Liver (tissue), 9 donors: ENCODE measurements around the gene SPAG17. TPM values are rescaled to one million over a fixed set of nuclear protein-coding genes. Genes with fewer than 3 reads are reported as not detected.

Experiments
- DNase-seq: peaks from one replicate; pipeline ENCODE4 v3.0.0-alpha.2; 2017; ENCODE audit warnings: low spot score
- H3K27ac ChIP-seq, 2 donors: one replicate each; pipeline ENCODE4 v1.7.0; 2013; ENCODE audit warnings: inconsistent platforms in 2 of 2, low read length in 2 of 2, control low read depth in 1 of 2, low read depth in 1 of 2, mild to moderate bottlenecking in 1 of 2
- H3K27me3 ChIP-seq, 4 donors: one replicate each; pipeline versions ENCODE4 v1.6.1 to v1.7.0; 2013; ENCODE audit warnings: low read length in 3 of 4, inconsistent platforms in 1 of 4, mild to moderate bottlenecking in 1 of 4, moderate library complexity in 1 of 4; ENCODE audit not compliant: control insufficient read depth in 4 of 4, insufficient read depth in 4 of 4
- H3K36me3 ChIP-seq, 4 donors: one replicate each; pipeline versions ENCODE4 v1.6.1 to v1.7.0; 2013; ENCODE audit warnings: low read length in 3 of 4, mild to moderate bottlenecking in 3 of 4, low read depth in 1 of 4, moderate library complexity in 1 of 4; ENCODE audit not compliant: control insufficient read depth in 4 of 4, insufficient read depth in 3 of 4
- H3K4me1 ChIP-seq, 4 donors: one replicate each; pipeline versions ENCODE4 v1.6.1 to v1.7.0; 2013; ENCODE audit warnings: low read length in 3 of 4, mild to moderate bottlenecking in 3 of 4, moderate library complexity in 1 of 4; ENCODE audit not compliant: control insufficient read depth in 4 of 4, insufficient read depth in 4 of 4
- H3K4me3 ChIP-seq, 3 donors: one replicate each; pipeline versions ENCODE4 v1.6.1 to v1.7.0; 2013; ENCODE audit warnings: low read length in 3 of 3, control low read depth in 1 of 3, low read depth in 1 of 3, mild to moderate bottlenecking in 1 of 3
- H3K9ac ChIP-seq, 2 donors: one replicate each; pipeline ENCODE4 v1.7.0; 2013; ENCODE audit warnings: low read length in 2 of 2, mild to moderate bottlenecking in 2 of 2, moderate library complexity in 2 of 2, control low read depth in 1 of 2, low read depth in 1 of 2
- H3K9me3 ChIP-seq, 4 donors: one replicate each; pipeline versions ENCODE4 v1.6.1 to v1.7.0; 2013; ENCODE audit warnings: low read length in 3 of 4; ENCODE audit not compliant: control insufficient read depth in 4 of 4
- ATF3 ChIP-seq: IDR thresholded peaks from 2 replicates; pipeline ENCODE4 v1.6.1; 2016; ENCODE audit warnings: antibody characterized with exemption
- CTCF ChIP-seq: fragments of 150-350 bp; IDR thresholded peaks from 2 replicates; pipeline ENCODE4 v1.5.1; 2017; ENCODE audit warnings: improper control_type of control experiment, low read depth, low read length; ENCODE audit not compliant: missing input control
- EGR1 ChIP-seq, 2 donors: IDR thresholded peaks; 2 replicates each; pipeline ENCODE4 v1.6.1; 2016 to 2018; ENCODE audit warnings: antibody characterized with exemption in 2 of 2, low read depth in 2 of 2
- FOXA1 ChIP-seq: IDR thresholded peaks from 2 replicates; pipeline ENCODE4 v1.6.1; 2016; ENCODE audit warnings: antibody characterized with exemption
- FOXA2 ChIP-seq: IDR thresholded peaks from 2 replicates; pipeline ENCODE4 v1.6.1; 2016; ENCODE audit warnings: antibody characterized with exemption
- GABPA ChIP-seq, 2 donors: IDR thresholded peaks in 1 of 2; conservative IDR thresholded peaks in 1 of 2; 2 replicates each; pipeline ENCODE4 v1.6.1; 2016; ENCODE audit warnings: antibody characterized with exemption in 2 of 2, mild to moderate bottlenecking in 1 of 2, moderate library complexity in 1 of 2
- HNF4A ChIP-seq, 2 donors: conservative IDR thresholded peaks; 2 replicates each; pipeline ENCODE4 v1.6.1; 2016; ENCODE audit warnings: antibody characterized with exemption in 2 of 2, mild to moderate bottlenecking in 2 of 2
- JUND ChIP-seq, 2 donors: IDR thresholded peaks; 2 replicates each; pipeline ENCODE4 v1.6.1; 2016; ENCODE audit warnings: antibody characterized with exemption in 2 of 2
- MAX ChIP-seq: IDR thresholded peaks from 2 replicates; pipeline ENCODE4 v1.6.1; 2016; ENCODE audit warnings: antibody characterized with exemption
- NR2F2 ChIP-seq: IDR thresholded peaks from 2 replicates; pipeline ENCODE4 v1.6.1; 2016; ENCODE audit warnings: antibody characterized with exemption
- RAD21 ChIP-seq, 2 donors: IDR thresholded peaks; 2 replicates each; pipeline ENCODE4 v1.6.1; 2016; ENCODE audit warnings: antibody characterized with exemption in 2 of 2, mild to moderate bottlenecking in 2 of 2
- REST ChIP-seq: IDR thresholded peaks from 2 replicates; pipeline ENCODE4 v1.6.1; 2016; ENCODE audit warnings: antibody characterized with exemption, mild to moderate bottlenecking
- RXRA ChIP-seq, 2 donors: IDR thresholded peaks; 2 replicates each; pipeline ENCODE4 v1.6.1; 2017 to 2018; ENCODE audit warnings: antibody characterized with exemption in 2 of 2, mild to moderate bottlenecking in 1 of 2
- SP1 ChIP-seq: IDR thresholded peaks from 2 replicates; pipeline ENCODE4 v1.6.1; 2018; ENCODE audit warnings: antibody characterized with exemption, mild to moderate bottlenecking
- TAF1 ChIP-seq: conservative IDR thresholded peaks from 2 replicates; pipeline ENCODE4 v1.6.1; 2016; ENCODE audit warnings: antibody characterized with exemption, mild to moderate bottlenecking
- YY1 ChIP-seq: IDR thresholded peaks from 2 replicates; pipeline ENCODE4 v1.6.1; 2016; ENCODE audit warnings: antibody characterized with exemption, mild to moderate bottlenecking
- ZBTB33 ChIP-seq: IDR thresholded peaks from 2 replicates; pipeline ENCODE4 v1.6.1; 2016; ENCODE audit warnings: antibody characterized with exemption
- WGBS: extraction: QIAGEN DNeasy Blood & Tissue Kit; methylation state at CpG from one replicate; pipeline ENCODE4 v1.1.7; 2013; 5-methylcytosine and 5-hydroxymethylcytosine counted together
- polyA plus RNA-seq, 2 donors: library from polyadenylated mRNA; stranded (reverse) in 1 of 2; unstranded in 1 of 2; fragments of 200-250 nt in 1 of 2; fragments of >200 nt in 1 of 2; fragmentation: Nextera tagmentation in 1 of 2; extraction: Ambion mirVana in 1 of 2; gene quantifications; one replicate each; pipeline versions ENCODE4 v1.2.1 to v1.2.3, GENCODE V29; 2013 to 2015
- total RNA-seq, 2 donors: library from RNA; depleted of rRNA; stranded (reverse); fragments of >200 nt; gene quantifications; one replicate each; pipeline ENCODE4 v1.2.3, GENCODE V29; 2014
- donor health status: healthy.
- donor health status: healthy.
- donor health status: healthy.
- donor health status: healthy.
- donor health status: healthy.

Gene SPAG17
- total and polyA plus RNA-seq, 4 donors = 0.17 to 0.75 TPM; not detected in 2

- no peak for DNase-seq
- Histone ChIP-seq H3K9ac (no peak overlapping the region), H3K4me3 (no peak overlapping the region), H3K4me1 (no peaks in the 10 kb centered on the region), H3K27ac (no peak overlapping the region), H3K27me3 (no peaks in the 10 kb centered on the region), H3K36me3 (no peaks in the 10 kb centered on the region), H3K9me3 (no peaks in the 10 kb centered on the region)
- 90% methylated on average over 2 of the region's 2 CpGs for WGBS
- no peak for TF ChIP-seq JUND (IDR thresholded peaks at IDR 0.05)
Observed at GRCh38 chr1:118219438-118219837, 34.4 kb upstream of the SPAG17 start.

- Histone ChIP-seq H3K9ac (no peak overlapping the region), H3K9me3 (no peaks in the 10 kb centered on the region), H3K4me3 (no peak overlapping the region), H3K4me1 (no peaks in the 10 kb centered on the region), H3K36me3 (no peaks in the 10 kb centered on the region), H3K27ac (no peak overlapping the region), H3K27me3 (no peaks in the 10 kb centered on the region)
- no peak for DNase-seq
- TF ChIP-seq YY1 = no peak
- no peak for TF ChIP-seq MAX
- TF ChIP-seq TAF1 = no peak
- no peak for TF ChIP-seq EGR1 (IDR thresholded peaks at IDR 0.05; ENCODE audit: low read depth in 2 of 2)
- TF ChIP-seq CTCF = no peak
- WGBS = 58% methylated on average over 5 of the region's 5 CpGs
Observed at GRCh38 chr1:118217141-118217838, 32.3 kb upstream of the SPAG17 start.

GRCh38 chr1:118214866-118215265 is 29.8 kb upstream of the SPAG17 start:
- no peaks in the 10 kb centered on the region for H3K27me3 ChIP-seq
- 88% methylated on average over 2 of the region's 2 CpGs for WGBS
- DNase-seq = no peak
- no peak overlapping the region for H3K4me3 ChIP-seq
- H3K27ac ChIP-seq = no peak overlapping the region
- H3K9me3 ChIP-seq = no peaks in the 10 kb centered on the region
- no peaks in the 10 kb centered on the region for H3K4me1 ChIP-seq
- no peaks in the 10 kb centered on the region for H3K36me3 ChIP-seq
- H3K9ac ChIP-seq = no peak overlapping the region
- TF ChIP-seq FOXA1 (no peak), EGR1 (IDR thresholded peaks at IDR 0.05; ENCODE audit: low read depth in 2 of 2) (no peak), YY1 (no peak), TAF1 (no peak), RAD21 (IDR thresholded peaks at IDR 0.05) (no peak), ATF3 (no peak), NR2F2 (no peak), RXRA (IDR thresholded peaks at IDR 0.05) (no peak), MAX (no peak), GABPA (IDR thresholded peaks at IDR 0.05 in 1 of 2, conservative IDR thresholded peaks at IDR 0.05 in 1 of 2) (no peak), SP1 (no peak), REST (no peak), FOXA2 (no peak), CTCF (no peak), HNF4A (conservative IDR thresholded peaks at IDR 0.05) (no peak), ZBTB33 (no peak)
